IPS-18c (cell line): ENCODE measurements around the gene KCNQ1.

ENCODE experiments used
- H3K4me3 ChIP-seq: 2 replicates; pipeline ENCODE4 v1.7.0; 2013; ENCODE audit warnings: low read depth, mild to moderate bottlenecking, low read length, moderate library complexity; ENCODE audit not compliant: insufficient read depth
- H3K9me3 ChIP-seq: one replicate; pipeline ENCODE4 v1.6.1; 2013; ENCODE audit warnings: mild to moderate bottlenecking, low read length, moderate library complexity; ENCODE audit not compliant: control insufficient read depth, insufficient read depth

KCNQ1 gene

DNA sequence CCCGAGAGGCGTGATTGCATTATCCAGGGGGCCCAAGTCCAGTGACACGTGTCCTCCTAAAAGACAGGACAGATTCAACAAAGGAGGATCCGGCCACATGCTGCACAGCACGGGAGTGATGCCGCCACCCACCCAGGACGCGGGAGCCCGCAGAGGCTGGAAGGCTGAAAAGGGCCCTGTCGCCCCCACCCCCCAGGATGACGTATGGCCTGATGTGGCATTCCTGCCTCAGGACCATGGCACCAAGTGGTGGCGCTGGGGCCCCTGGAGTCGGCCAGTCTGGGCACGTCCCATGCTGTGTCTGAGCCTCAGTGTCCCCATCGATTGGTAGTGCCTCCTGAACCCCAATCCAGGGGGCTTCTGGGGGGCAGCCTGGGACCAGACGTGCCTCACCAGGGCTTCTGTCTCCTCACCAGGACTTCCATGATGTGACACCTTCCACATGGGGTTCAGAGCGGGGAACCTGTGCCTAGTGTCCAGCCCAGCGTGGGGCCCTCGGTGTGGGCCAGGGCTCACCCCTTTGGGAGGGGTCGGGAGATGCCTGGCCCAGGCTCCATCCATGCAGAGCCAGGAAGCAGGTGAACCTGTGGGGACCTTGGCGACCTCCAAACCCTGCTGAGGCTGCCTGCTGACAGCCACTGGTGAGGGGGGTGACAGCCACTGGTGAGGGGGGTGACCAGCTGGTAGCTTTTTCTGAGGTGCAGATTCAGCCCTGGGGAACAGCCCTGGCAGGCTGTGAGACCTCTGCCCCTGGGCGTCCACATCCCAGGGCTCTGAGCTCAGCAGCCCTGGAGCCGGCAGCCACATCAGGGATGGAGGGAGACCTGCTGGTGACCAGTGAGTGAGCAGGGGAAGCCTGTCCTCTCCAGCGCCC is 75.3 kb downstream of the KCNQ1 start:
- Histone ChIP-seq H3K4me3 (no peak overlapping the region), H3K9me3 (peaks cover 2% of the 10 kb centered on the region)

DNA sequence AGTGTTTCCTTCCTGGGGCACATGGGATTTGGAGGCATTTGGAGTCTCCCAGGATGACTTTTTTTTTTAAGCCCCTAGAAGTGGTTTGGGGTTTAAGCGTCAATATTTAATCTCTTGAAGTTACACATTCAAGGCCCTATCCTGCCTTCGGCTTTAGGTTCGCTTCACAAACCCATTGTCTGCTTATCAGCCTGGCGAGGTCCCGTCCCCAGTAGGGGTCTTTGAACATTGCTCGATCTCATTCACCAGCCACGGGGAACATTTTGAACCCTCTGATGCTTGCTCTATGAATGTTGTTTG is 75.9 kb downstream of the KCNQ1 start:
- no peak overlapping the region for H3K4me3 ChIP-seq
- H3K9me3 ChIP-seq: peaks cover 2% of the 10 kb centered on the region

DNA sequence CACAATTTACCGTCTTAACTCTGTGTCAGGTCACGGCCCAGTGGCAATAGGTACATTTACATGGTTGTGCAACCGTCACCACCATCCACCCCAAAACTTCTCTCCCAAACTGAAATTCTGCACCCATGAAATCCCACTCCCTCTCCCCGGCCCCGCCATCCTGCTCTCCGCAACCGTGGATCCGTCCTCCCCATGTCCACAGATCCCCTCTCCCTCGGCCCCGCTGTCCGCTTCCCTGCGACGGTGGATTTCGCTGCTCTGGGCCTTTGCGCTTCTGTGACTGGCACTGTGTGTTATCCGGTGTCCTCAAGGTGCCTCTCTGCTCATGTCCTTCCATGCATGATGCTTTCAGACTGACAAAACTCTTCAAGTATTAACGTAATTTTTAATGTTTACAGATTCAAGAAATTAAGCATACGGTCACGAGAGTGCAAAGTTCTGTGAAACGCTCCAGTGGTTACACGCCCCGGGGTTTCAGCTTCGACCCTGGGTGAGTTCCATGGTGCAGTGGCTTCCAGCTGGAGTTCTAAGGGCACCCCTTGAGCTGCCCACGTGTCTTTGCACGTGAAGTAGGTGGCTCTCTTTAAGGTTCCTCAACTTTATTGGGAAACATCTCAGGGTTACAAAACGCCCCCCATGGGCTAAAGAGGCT is 76.4 kb downstream of the KCNQ1 start:
- Histone ChIP-seq H3K9me3 (peaks cover 2% of the 10 kb centered on the region), H3K4me3 (no peak overlapping the region)

- H3K9me3 ChIP-seq: peaks cover 2% of the 10 kb centered on the region
Observed at GRCh38 chr11:2521733-2522630, 77.2 kb downstream of the KCNQ1 start.

DNA sequence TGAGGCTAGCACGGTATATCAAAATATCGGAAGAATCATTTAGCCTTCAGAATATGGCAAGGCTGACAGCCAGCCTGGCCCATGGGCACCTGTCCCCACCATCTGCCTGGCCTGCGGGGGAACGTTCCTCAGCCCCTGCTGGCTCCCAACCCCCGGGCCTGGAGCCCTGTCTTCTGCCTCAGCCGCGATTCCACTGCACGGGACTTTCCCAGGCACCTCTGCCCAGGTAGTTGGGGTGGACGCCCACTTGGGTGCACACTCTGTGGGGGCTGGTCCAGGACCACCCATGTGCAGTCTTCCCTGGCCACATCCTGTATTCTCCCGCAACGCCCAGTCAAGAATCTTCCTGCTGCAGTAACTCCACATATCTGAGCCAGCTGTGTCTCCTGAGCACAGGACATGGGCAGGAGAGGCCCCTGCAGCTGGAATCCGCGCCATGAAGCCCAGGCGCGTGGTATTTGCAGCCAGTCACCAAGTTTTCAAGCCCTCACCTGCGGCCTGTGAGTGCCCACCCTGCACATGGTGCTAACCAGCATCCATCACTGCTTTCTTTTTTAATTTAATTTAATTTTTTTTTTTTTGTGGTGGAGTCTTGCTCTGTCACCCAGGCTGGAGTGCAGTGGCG is 77.9 kb downstream of the KCNQ1 start:
- peaks cover 2% of the 10 kb centered on the region for H3K9me3 ChIP-seq
- H3K4me3 ChIP-seq: no peak overlapping the region

More at GRCh38 chr11:2521733-2522630, 77.2 kb downstream of the KCNQ1 start:
- H3K4me3 ChIP-seq: no peak overlapping the region

- Histone ChIP-seq H3K9me3 (peaks cover 2% of the 10 kb centered on the region), H3K4me3 (no peak overlapping the region)
Observed at GRCh38 chr11:2523821-2524391, 79.1 kb downstream of the KCNQ1 start.

- H3K9me3 ChIP-seq: peaks cover 2% of the 10 kb centered on the region
Observed at GRCh38 chr11:2524446-2525165, 79.8 kb downstream of the KCNQ1 start.

GRCh38 chr11:2525166-2525861 is 80.5 kb downstream of the KCNQ1 start:
- no peak overlapping the region for H3K4me3 ChIP-seq
- H3K9me3 ChIP-seq: peaks cover 2% of the 10 kb centered on the region

More at GRCh38 chr11:2524446-2525165, 79.8 kb downstream of the KCNQ1 start:
- no peak overlapping the region for H3K4me3 ChIP-seq

DNA sequence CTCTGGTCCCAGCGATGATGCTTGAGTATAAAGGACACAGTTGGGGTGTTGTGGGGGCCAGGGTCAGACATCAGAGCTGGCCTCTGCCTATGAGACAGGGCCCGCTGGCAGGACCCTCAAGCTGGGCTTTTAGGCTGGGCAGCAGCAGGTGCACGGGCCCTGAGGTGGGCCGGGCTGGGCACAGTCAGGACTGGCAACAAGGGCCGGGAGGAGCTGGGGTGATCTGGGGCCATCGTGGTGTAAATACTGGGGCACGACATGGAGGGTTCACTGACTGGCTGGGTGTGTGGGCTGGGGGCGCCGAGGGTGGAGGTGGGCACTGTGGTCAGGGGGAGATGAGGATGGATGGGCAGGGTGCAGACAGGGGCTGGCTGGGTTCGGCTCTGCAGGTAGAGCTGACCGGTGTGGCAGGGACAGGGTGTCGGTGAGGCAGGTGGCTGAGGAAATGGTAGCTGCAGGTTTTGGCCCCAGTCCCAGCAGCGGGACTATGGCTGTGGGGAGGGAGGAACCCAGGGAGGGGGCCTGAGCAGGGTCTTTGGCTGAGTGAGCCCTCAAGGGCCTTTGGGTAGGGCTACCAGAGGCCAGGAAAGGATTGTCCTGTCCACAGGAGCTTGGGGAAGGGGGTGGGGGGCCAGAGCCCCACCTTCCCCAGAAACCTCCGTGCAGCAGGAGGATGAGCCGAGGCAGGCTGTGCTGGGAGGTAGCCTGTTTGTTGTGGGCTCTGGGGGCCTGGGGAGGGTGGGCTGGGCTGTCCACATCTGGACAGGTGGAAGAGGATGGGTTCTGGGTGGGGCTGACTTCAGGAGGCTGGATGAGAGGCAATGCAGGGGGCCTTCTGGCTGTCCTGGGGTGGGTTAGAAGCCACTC is 81.4 kb downstream of the KCNQ1 start:
- no peak overlapping the region for H3K4me3 ChIP-seq
- peaks cover 2% of the 10 kb centered on the region for H3K9me3 ChIP-seq

DNA sequence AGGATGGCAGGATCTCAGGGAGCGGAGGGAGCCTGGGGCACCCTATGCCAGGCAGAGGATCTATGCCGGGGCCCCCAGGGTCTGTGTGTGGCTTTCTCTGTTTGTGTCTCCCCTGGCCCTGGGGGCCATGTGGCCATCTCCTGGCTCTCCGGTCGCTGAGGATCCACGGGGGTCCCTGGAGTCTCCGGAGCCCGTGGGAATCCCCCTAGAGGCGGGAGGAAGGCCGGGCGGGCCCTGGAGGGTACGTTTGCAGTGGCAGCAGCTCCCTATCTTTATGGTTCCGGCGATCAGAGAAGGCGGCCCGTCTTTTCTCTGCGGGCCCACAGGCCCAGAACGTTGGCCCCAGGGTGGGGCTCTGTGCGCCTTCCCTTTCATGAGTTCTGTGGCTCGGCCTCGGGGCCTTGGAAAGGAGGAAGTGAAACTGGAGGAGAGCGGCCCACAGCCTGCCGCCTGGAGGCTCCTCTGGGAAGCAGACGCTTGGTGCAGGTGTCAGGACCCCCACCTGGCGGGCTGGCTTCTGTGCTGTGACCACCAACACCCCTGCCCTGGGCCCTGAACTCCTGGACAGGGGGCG is 82.1 kb downstream of the KCNQ1 start:
- Histone ChIP-seq H3K4me3 (no peak overlapping the region), H3K9me3 (peaks cover 2% of the 10 kb centered on the region)

DNA sequence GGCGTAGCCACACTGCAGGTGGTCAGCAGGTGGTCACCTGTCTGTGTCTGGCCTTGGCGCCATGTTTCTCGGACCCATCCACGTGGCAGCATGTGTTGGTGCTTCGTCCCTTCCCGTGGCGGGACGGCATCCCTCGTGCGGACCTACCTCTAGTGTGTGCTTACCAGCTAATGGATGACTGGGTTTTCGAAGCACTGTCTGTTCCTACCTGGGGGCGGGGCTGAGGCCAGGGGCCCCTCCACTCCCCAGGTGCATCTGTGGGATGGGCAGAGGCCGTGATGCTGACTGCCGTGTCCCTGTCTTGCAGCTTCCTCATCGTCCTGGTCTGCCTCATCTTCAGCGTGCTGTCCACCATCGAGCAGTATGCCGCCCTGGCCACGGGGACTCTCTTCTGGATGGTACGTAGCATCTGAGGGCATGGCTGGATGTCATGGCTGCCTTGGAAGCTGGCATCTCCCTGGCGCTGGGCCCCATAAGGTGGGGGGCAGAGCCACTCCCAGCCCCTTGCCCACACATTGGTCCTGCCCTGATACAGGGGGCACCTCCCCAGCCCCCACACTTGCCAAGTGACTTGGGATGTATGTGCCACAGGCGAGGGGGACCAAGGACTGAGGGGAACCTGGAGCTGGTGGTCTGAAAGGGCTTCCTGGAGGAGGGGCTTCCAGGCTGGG is 82.9 kb downstream of the KCNQ1 start:
- Histone ChIP-seq H3K4me3 (no peak overlapping the region), H3K9me3 (peaks cover 2% of the 10 kb centered on the region)

GRCh38 chr11:2528301-2529050 is 83.7 kb downstream of the KCNQ1 start:
- Histone ChIP-seq H3K9me3 (no peaks in the 10 kb centered on the region), H3K4me3 (no peak overlapping the region)

DNA sequence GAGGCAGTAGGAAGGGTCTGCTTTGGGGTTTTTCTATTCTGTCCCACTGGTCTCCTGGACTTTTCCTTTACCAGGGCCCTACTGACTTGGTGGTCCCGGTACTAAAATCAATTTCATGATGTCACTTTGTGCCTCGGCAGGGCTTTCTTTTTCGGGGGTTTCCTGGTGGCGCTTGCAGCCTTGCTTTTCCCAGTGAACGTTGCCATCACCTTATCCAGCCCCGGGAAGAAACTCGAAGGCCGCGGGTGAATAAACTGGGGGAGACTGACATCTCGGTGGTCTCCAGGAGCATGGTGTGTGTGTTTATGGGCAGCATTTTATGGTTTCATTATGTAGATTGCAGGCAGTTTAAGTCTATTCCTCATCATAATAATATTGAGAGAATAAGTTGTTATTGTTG is 84.4 kb downstream of the KCNQ1 start:
- Histone ChIP-seq H3K9me3 (no peaks in the 10 kb centered on the region), H3K4me3 (no peak overlapping the region)

DNA sequence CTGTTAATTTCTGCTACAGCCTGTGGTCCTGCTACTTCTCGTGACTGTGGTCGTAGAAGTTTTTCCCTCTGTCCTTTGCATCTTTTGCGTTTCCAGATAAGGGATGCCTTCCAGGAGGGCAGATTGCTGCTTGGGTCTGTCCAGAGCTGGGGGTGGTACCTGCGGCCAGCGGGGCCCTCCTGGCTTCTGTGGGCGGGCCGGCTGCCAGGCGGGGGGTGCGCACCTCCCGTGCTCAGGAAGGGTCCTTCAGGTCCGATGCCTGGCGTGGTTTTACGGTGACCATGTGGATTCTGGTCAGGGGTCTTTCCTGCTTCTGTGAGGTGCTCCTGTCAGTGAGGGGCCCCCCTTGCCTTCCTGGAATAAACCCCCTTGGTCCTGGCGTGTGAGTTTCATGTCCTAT is 84.8 kb downstream of the KCNQ1 start:
- Histone ChIP-seq H3K9me3 (no peaks in the 10 kb centered on the region), H3K4me3 (no peak overlapping the region)
